Smooth muscle cell (in vitro differentiated cells): ENCODE measurements around the gene WDR46. TPM values are rescaled to one million over a fixed set of nuclear protein-coding genes. Genes with fewer than 3 reads are reported as not detected.

Experiments
- DNase-seq: peaks from one replicate; lab custom pipeline; 2025; ENCODE audit not compliant: unreplicated experiment; lab: John Stamatoyannopoulos, UW
- H2AFZ ChIP-seq: fragments of 200-600 bp; sonication (generic); 2 replicates; pipeline ENCODE4 v1.6.0; 2016; ENCODE audit warnings: antibody characterized with exemption, low read depth, mild to moderate bottlenecking
- H3F3A ChIP-seq: fragments of 200-600 bp; sonication (generic); 2 replicates; pipeline ENCODE4 v1.6.0; 2017; ENCODE audit warnings: antibody characterized with exemption, low read depth
- H3K27ac ChIP-seq: fragments of 200-600 bp; sonication (generic); 2 replicates; pipeline ENCODE4 v1.5.1; 2016; ENCODE audit warnings: low read depth, mild to moderate bottlenecking
- H3K27me3 ChIP-seq: fragments of 200-600 bp; sonication (generic); 2 replicates; pipeline ENCODE4 v1.6.1; 2016; ENCODE audit warnings: low read depth, mild to moderate bottlenecking
- H3K36me3 ChIP-seq: fragments of 200-600 bp; sonication (generic); 2 replicates; pipeline ENCODE4 v1.5.1; 2016; ENCODE audit warnings: low read depth
- H3K4me1 ChIP-seq: fragments of 200-600 bp; sonication (generic); 2 replicates; pipeline ENCODE4 v1.5.1; 2016; ENCODE audit warnings: low read depth
- H3K4me2 ChIP-seq: fragments of 200-600 bp; sonication (generic); 2 replicates; pipeline ENCODE4 v1.6.0; 2016; ENCODE audit warnings: mild to moderate bottlenecking
- H3K4me3 ChIP-seq: fragments of 200-600 bp; sonication (generic); 2 replicates; pipeline ENCODE4 v1.5.1; 2016; ENCODE audit warnings: mild to moderate bottlenecking
- H3K79me2 ChIP-seq: fragments of 200-600 bp; sonication (generic); 2 replicates; pipeline ENCODE4 v1.6.0; 2016; ENCODE audit warnings: low read depth, mild to moderate bottlenecking
- H3K9ac ChIP-seq: fragments of 200-600 bp; sonication (generic); 2 replicates; pipeline ENCODE4 v1.6.0; 2016; ENCODE audit warnings: low read depth
- H3K9me3 ChIP-seq: fragments of 200-600 bp; sonication (generic); replicated peaks from 2 replicates; pipeline ENCODE4 v1.5.1; 2016; ENCODE audit warnings: low read depth
- H4K20me1 ChIP-seq: fragments of 200-600 bp; sonication (generic); 2 replicates; pipeline ENCODE4 v1.6.0; 2016; ENCODE audit warnings: low read depth
- CTCF ChIP-seq: fragments of 200-600 bp; sonication (generic); IDR thresholded peaks from 2 replicates; pipeline ENCODE4 v1.5.1; 2017; ENCODE audit warnings: borderline replicate concordance, mild to moderate bottlenecking, antibody characterized with exemption; ENCODE audit not compliant: insufficient read depth, poor library complexity, severe bottlenecking
- WGBS: methylation state at CpG from one replicate; pipeline ENCODE4 v1.1.7; 2016; ENCODE audit warnings: low lambda C conversion rate; 5-methylcytosine and 5-hydroxymethylcytosine counted together
- polyA plus RNA-seq: library from polyadenylated mRNA; unstranded; fragments of >200 nt; fragmentation: Nextera tagmentation; extraction: Ambion mirVana; gene quantifications from 2 replicates; pipeline ENCODE4 v1.2.1, GENCODE V29; 2016
- total RNA-seq: library from RNA; depleted of rRNA; stranded (reverse); fragments of >200 nt; gene quantifications from 2 replicates; pipeline ENCODE4 v1.2.3, GENCODE V29; 2014

WDR46 gene
- total and polyA plus RNA-seq, 2 experiments from 2014 or later = 67.9 to 69.9 TPM

GRCh38 chr6:33314943-33315792, 26.1 kb upstream of the WDR46 start:
- no peak for TF ChIP-seq CTCF
- no peak for DNase-seq
- peaks cover 38% of the 10 kb centered on the region for H3K79me2 ChIP-seq
- peak overlapping the region; percentile 98 for H3K4me2 ChIP-seq
- peak overlapping the region; percentile 71 for H3K4me3 ChIP-seq
- H3K9ac ChIP-seq = peak overlapping the region; percentile 88
- no peak overlapping the region for H2AFZ ChIP-seq
- 47% methylated on average over 47 of the region's 47 CpGs for WGBS
- H3K9me3 ChIP-seq = no peaks in the 10 kb centered on the region
- peaks cover 27% of the 10 kb centered on the region for H3F3A ChIP-seq
- peak overlapping the region; percentile 96 for H3K27ac ChIP-seq
- H4K20me1 ChIP-seq = peaks cover 33% of the 10 kb centered on the region
- H3K4me1 ChIP-seq = peaks cover 23% of the 10 kb centered on the region
- no peaks in the 10 kb centered on the region for H3K27me3 ChIP-seq
- H3K36me3 ChIP-seq = no peaks in the 10 kb centered on the region

GRCh38 chr6:33314515-33314942, 25.5 kb upstream of the WDR46 start:
- H3K9me3 ChIP-seq = no peaks in the 10 kb centered on the region
- H3K4me3 ChIP-seq = peak overlapping the region; percentile 71
- peaks cover 38% of the 10 kb centered on the region for H3K79me2 ChIP-seq
- H3F3A ChIP-seq = peaks cover 21% of the 10 kb centered on the region
- peaks cover 20% of the 10 kb centered on the region for H3K4me1 ChIP-seq
- no peaks in the 10 kb centered on the region for H3K27me3 ChIP-seq
- H3K27ac ChIP-seq = peak overlapping the region; percentile 96
- peak; percentile 47 for DNase-seq
- H2AFZ ChIP-seq = no peak overlapping the region
- H3K36me3 ChIP-seq = no peaks in the 10 kb centered on the region
- peaks cover 39% of the 10 kb centered on the region for H4K20me1 ChIP-seq
- no peak for TF ChIP-seq CTCF
- H3K9ac ChIP-seq = peak overlapping the region; percentile 88
- peak overlapping the region; percentile 98 for H3K4me2 ChIP-seq
- 7% methylated on average over 10 of the region's 10 CpGs for WGBS

GRCh38 chr6:33313709-33314514, 24.9 kb upstream of the WDR46 start, which contains the start of gene TAPBP:
TAPBP (minus strand) TSS chr6:33314078; CDS start chr6:33314041, 37 bp downstream.
- Histone ChIP-seq H3K4me1 (peaks cover 20% of the 10 kb centered on the region), H3K27ac (peak within 1 kb of the TSS; percentile 96), H3F3A (peaks cover 16% of the 10 kb centered on the region), H2AFZ (peak within 1 kb of the TSS; percentile 1), H3K79me2 (peaks cover 39% of the 10 kb centered on the region), H3K4me3 (peak within 1 kb of the TSS; percentile 71), H3K9ac (peak within 1 kb of the TSS; percentile 88), H3K4me2 (peak within 1 kb of the TSS; percentile 98), H3K36me3 (no peaks in the 10 kb centered on the region), H3K27me3 (no peaks in the 10 kb centered on the region), H4K20me1 (peaks cover 45% of the 10 kb centered on the region), H3K9me3 (no peaks in the 10 kb centered on the region)
- 2% methylated on average over 46 of the region's 47 CpGs for WGBS
- peak; percentile 69 for DNase-seq
- no peak for TF ChIP-seq CTCF
